T-helper 1 cell (primary cell): ENCODE results near the gene GRAMD2A.

Experiments used
- DNase-seq, 5 donors: peaks; one replicate each; pipeline ENCODE4 v3.0.0-alpha.2; 2012 to 2020

The GRAMD2A gene

DNA sequence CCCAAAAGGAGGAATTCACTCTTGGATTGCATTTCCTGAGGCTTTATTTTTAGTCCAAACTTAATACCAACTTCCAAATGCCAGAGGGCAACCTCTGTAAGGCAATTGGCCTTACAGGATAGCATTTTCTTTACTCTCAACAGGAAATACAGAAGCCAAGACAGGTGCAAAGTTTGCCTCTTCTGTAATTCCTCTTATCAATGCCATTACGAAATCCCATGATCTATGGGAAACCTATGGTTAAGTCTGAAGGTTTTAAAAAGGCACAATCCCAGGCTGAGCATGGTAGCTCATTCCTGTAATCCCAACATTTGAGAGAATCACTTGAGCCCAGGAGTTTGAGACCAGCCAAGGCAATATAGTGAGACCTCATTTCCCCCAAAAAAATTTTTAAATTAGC, 18.5 kb upstream of the GRAMD2A start:
- DNase-seq = no peak

DNA sequence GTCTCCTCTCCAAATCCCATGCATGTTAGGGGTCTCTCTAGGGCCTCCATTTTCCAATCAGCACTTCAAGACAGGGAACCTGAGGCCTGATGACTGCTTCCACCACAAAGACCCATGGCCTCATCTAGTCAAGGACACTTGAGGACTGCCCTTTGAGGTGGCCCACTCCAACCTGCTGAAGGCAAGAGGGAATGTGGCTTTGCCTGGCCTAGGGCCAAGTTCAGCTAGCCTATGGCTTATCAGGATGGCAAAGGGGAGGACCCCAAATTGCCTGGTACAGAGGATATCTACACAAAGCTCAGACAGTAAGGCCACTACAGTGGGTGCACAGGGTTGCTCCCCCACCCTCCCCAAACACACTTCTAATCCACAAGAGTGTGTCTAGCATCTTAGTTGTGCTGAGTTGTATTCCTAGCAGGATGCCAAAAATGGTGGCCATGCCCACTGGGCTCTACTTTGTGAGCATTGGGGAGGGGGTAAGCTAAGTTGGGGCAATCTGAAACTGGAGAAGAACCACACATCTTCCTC, 10.0 kb upstream of the GRAMD2A start:
- no peak for DNase-seq

DNA sequence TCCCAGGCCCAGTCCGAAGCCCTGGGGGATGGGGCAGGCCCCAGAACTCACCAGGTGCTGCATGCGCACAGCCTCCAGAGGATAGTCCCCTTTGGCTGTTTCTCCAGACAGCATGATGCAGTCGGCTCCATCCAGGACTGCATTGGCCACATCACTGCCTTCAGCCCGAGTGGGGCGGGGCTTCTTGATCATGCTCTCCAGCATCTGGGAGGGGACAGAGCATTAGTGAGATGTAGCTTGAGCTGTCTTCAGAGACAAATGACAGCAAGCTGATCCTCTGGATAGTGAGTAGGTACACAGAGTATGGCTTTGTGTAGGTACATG, 9.1 kb upstream of the GRAMD2A start:
- no peak for DNase-seq

DNA sequence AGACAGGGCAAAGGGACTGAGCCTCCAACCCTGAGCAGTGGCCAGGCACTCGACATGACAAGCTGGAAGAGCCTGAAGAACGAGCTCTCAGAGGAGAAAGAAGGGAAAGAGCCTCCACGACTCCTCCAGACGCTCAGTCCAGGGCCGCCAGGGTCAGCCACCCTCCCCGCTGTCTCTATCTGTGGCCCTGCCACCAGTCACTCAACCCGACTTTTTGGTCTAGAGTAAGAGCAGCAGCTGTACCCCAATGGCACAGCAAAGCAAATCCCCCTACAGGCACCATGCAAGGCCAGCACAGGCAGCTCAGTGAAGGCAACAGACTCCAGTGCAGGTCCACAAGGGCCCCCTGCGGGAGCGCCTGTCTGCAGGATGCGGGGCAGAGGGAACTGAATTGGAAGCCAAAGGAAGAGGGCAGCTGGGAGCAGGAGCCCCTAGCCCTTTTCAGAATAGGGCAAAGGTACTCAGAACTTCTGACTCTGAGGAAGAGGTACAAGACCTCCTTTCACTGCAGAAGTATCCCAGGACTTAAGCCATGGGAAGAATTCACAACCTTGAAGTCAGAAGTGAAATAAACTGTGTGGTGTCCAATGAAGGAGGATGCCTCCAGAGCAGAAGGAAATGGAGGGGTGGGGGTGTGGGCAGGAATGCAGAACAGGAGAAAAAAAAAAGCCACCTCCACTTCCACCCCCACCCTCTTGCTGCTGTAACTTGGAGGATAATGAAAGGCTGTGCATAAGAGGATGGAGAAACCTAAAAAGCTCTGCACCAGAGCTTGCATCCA, 8.5 kb upstream of the GRAMD2A start:
- no peak for DNase-seq

DNA sequence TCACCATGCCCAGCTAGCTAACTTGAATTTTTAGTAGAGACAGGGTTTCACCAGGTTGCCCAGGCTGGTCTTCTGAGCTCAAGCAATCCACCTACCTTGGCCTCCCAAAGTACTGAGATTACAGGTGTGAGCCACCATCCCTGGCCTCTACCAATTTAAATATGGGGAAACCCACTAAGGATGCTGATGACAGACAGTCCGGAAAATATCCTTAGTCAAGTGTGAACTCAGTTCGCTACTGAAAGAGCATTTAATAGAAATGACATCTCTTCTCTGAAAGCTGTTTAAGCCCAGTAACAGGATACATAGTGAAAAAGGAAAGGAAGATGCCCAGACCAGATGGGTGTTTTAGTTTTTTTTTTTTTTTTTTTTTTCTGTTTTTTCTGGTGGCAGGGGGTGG, 7.7 kb upstream of the GRAMD2A start:
- DNase-seq = no peak

DNA sequence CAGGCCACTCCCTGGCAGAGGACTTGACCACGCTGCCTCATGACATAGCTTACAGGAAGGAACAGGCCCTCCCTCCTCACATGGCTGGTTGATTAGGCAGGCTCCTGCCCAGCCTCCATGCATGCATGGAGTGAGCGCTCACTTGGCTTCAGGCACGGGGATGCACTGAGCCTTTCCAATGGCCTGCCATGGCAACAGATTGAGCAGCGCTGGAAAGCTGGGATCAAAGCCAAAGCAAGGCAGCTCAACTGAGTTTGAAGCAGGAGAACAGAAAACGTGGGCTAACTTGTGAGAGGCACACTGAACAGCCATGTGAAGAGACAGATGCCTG, 5.9 kb upstream of the GRAMD2A start:
- no peak for DNase-seq

DNA sequence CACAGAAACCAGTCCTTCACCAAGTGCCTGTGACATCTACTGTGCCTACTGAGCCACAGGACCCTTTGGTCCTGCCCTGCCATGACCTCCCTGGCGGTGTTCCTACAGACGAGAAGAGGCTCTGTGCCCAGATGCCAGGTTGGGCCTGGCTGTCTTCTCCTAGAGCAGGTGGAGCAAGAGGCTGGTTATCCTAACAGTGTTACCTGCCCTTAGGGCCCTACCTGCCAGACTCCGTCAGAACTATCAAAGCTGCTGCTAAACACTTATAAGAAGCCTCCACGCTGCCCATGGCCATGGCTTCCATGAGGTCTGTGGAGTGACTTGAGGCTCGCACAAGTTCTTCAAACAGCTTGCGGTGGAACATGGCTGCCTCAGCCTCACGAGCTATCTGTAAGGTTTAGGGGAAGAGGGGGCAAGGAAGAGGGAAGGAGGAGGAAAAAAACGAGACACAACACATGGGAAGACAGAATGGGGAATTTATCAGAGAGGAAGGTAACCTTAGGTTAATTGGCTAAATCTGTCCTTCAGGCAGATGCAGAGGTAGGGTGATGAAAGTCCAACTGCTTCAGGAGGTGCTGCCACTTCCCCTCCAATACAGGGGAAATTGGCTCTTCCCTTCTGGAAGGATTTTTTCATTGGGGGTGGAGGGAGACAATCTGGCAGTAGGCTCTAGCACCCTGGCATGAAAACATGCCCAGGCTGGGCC, 5.4 kb upstream of the GRAMD2A start:
- no peak for DNase-seq

DNA sequence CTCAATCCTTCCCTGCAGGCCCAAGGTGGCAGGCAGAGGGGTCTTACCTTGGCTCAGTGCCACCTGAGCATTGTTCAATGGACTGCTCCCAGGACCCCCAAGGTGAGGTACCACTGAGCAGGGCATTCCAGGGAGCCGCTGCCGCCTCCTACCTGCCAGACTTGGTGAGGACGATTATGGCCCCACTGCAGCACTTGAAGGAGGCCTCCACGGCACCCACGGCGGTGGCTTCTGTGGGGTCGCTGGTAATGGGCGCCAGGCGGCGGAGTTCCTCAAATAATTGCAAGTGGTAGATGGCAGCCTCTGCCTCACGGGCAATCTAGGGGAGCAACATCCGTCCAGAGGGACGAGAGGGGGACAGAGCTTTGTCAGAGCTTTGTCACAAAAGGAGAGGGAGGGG, 4.7 kb upstream of the GRAMD2A start:
- DNase-seq = no peak

DNA sequence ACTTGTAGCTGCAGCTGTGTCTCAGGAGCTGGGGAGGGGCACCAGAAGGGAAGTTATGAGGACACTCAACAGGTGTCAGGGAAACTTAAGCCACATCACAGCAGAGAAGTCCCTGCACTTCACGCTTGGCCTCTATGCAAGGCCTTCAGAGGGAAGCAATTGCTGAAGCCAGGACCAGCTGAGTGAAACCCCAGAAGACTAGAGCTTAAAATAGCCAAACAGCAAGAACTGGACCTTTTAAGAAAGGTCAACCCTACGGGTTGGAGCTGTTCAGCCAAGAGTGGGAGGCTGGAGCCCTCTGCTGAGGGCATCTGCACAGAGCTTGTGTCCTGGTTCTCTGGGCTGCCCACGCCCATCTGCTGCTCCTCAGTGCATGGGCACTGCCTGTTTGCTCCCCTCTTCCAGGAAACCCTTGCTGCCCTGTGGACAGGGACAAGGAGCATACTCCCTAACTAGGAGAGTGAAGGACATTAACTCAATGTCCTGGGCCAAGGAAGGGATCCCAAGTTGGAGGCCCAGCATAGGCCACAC, 3.9 kb upstream of the GRAMD2A start:
- no peak for DNase-seq

DNA sequence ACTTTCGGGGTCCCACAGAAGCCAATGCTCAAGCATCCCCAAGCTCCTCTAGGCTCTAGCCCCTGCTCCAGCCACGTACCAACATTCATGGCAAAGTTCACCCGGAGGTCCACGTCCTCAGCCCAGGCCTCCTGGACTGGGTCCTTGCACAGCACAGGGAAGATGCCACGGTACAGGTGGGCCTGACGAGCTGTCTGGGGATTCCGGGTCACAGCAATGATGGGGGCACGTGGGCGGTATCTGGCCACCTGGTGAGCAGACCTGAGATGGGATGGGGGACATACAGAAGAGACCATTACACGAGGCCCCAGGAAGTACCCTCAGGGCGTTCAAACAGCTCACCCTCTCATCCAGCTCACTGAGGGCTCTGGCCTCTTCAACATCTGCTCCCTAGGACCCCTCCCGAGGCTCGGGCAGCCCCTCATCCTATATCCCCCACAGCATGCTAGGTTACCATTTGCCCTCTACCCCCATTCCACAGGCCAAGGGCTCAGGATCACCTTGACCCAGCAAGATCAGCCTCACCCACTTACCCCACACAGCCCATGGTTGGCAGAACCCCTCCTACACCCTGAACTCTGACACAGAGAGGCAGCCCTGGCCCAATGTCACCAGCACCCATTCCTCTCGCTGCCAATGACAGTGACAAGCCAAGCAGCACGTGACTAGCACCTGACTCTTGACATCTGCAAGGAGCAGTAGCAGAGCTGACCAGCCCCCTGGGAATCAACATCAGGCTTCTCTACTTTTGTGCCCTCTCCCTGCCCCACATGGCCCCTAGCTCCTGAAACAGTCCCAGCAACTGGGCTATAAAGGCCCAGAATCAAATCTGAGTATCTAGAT, 3.0 kb upstream of the GRAMD2A start:
- no peak for DNase-seq

DNA sequence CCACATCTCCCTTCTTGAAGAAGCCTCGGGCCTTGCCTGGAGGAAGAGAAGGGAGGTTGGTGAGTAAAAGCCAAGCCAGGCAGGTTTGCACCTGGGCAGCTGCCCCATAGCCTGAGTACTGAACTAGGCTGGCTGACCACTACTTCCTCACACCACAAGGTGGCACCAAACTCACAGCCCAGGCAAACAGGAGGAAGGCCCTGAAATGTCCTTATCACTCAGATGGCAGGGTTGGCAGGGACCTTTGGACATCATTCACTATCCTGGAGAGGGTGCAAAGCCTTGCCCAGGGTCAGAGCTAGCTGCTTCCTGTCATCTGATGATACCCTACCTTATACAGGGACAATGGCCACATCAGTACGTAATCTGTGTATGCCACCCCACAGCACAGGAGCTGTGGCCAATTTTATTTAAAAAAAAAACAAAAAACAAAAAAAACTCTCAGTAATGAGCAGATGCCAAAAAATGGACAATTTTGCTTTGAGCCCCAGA, 2.2 kb upstream of the GRAMD2A start:
- DNase-seq = peak; percentile 29 to 69 (median 52)

DNA sequence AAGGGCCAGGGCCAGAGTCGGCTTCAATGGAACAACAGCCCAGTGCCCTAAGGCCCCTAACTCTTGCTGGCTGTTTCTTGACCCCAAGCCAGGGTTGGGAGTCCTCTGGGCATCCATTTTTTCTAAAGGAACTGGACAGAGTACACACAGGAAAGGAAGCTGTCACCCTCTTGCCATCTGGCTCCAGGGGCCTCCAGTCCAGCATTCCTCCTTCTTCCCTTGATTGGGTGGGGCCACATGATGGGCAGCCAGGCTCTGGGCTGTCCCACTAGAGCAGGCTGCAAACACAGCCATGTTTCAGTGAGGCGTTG, 1.6 kb upstream of the GRAMD2A start:
- no peak for DNase-seq

DNA sequence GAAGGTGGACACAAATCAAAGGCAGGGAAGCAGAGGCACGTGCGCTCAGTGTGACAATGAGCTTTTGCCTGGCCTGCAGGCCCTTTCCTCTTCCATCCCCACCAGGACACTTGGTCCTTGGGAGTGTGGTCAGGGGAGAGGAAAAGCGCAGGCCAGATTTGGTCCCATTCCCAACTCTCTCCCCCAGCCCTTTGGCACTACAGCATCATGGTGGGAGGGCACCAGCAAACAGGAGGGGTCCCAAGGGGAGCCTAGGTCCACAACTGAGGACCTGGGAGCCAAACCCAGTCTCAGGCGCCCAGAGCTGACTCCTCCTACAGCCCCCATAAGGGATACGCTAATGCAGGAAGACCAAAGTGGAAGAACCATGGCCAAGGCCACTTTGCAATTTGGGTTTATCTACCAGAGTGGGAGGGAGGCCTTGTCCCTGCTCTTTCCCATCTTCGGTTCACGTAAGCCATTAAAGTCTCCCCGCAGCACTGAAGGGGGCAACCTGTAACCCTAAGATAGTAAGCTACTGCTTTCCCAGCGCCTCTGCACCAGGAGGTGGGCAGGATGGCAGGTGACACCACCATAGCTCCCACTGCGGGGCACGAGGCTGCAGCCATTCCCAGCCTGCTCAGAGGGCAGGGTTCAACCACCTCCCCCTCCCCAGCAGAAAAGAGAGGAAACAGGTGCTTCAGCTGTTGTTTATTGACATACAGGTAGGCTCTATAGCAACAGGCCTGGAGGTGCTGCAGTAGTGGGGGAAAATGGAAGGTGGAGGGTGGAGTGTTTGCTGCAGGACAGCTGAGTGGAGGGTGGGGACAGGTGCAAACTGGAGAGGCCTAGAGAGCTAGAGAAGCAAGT, 993 bp upstream of the GRAMD2A start:
- DNase-seq = no peak

DNA sequence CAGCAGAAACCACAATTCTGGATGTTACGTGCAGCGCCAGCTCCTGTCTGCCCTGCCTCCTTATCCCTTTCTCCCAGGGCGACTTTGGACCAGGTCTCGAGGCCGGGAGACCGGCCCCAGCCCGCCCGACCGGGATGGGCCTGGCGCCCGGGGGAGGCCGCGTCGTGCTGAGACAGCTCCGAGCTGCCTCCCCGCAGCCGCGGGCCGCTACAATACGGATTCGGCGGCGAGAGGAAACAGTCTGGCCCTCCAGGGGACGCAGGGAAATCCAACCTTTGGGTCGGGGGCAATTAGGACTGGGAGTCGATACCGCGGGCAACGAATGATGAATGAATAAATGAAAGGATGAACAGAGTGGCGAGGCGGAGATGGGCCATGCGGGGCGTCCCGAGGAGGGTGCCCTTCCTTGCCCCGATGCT, 537 bp downstream of the GRAMD2A start:
- no peak for DNase-seq

DNA sequence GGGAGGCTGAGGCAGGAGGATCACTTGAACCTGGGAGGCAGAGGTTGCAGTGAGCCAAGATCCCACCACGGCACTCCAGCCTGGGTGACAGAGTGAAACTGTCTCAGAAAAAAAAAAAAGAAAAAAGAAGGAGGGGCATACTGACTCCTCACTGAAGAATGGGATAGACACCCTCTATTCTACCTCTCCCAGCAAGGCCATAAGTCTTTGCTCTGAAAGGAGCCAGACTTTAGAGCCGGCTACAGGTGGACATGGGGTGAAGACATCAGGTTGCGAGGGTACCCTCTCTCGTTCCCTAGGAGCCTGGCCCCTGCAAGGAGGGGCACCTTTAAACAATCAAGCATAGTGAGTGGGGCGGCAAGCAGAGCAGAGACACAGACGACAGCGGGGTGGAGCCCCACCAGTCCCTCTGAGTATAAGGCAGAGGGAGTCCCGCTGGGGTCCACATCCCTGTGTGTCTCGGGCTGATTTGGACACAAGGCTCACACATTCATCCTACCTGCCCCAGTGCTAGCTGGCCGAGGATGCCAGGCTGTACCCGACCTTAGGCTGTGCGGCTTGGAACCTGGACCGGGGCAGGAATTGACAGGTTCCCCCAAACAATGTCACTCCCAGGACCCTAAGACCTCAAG, 1.1 kb downstream of the GRAMD2A start:
- no peak for DNase-seq

DNA sequence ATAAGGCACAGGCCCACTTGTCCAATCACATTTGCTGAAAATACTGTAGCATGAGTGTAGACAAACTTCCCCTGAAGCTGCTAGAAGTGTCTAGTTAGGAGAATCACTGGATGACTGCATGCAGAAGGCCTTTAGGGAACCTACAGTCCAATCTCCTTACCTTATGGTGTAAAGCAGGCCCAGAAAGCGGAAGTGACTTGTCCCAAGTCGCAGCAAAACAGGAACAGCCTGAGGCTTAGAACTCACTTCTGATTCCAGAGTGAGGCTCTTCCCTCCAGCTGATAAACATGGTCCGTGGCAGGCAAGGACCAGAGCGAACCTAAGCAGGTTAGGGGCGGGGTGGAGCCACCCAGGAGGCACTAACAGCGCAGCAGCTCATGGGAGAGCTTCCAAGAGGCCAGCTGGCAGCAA, 2.5 kb downstream of the GRAMD2A start:
- no peak for DNase-seq

DNA sequence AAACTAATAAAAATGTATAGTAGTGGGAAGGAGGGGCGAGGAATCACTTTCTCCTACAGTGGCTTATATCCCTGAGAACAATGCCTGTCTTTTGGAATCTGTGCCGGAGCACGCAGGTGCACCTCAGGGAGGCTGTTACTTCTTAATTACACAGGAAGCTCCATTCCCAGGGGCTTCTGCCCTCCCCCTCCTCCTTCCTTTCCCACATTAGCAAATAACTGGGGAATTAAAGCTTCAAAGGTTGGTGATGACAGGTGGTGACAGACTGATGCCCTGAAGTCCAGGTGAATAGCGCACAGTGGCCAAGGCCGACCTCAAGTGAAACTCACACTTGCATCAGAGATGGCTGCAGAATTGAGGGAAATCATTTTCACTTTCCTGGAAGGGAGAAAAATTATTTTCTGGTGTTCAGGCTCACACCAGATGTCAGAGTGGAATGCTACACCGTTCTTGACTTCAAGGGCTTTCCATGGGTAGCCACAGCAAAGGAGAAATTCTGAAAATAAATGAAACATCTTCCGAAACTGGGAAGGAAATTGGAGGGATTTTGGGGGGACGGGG, 3.7 kb downstream of the GRAMD2A start:
- no peak for DNase-seq

DNA sequence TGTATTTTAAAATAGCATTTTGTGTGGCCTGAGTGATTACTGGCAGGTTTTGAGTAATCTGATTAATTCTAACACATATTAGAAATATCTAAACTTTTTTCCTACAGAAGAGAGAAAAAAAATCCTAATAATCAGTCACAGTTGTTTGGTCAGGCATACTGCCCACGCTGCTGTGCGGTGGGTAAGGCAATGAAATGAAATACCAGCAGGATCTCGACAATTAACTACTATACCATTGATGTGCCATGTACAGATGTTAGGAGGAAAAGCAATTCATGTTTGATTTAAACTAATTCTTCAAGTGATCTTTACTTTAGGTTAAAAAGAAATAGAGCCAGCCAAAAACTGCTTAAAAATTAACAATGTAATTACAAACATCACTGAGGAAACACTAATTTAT, 5.2 kb downstream of the GRAMD2A start:
- no peak for DNase-seq

DNA sequence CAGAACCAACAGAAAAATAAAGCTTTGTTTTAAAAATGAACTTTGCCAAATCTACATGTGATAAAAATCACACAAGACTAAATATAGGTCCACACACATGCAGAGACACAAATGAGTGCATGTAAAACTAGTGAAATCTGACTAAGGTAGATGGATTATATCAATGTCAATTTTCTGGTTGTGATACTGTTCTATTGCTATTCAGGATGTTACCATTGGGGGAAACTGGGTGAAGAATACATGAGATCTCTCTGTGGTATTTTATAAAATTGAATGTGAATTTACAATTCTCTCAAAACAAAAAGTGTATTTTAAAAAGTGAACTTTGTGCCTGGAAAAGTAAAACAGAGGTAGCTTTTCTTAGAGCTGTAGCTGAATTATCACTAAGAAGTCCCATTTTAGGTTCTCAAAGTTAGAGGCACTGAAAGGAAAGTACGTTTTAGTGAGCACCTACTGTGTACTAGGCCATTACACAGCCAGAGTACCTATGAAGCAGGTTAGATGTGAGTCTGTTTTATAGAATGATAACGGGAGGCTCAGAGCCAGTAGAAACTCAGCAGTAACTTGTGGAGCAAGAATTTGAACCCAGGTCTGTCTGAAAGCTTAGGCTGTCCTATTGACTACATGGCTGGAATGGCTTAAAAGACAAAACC, 8.2 kb downstream of the GRAMD2A start:
- DNase-seq = no peak

DNA sequence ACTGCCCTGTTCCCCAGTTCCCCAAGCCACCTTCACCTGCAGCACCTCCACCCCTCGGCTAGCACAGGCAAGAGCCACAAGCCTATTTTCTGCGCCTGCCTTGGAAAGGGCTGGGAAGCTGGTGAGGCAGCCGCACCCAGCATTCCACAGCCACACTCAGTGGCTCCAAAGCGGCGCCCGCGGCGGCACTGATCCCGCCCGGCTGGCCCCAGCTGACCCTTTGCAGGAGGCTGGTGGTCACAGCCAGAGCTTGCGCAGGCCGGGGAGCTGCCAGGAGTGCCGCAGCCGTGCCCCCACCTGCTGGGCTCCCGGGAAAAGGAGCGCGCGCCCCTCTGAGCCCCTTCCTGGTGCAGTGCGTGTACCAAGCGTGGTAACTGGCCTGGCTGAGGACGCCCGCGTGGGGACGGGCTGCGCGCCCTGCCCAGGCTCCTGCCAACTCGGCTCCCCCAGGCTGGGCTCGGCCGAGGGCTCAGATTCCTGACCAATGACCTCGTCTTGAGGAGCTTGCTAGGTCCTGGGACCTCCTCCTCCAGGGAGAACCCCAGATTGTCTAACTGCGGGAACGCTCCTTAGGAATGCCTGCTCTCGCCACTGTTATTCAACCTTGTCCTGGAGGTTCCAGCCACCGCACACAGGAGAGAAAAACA, 13.3 kb downstream of the GRAMD2A start:
- no peak for DNase-seq

DNA sequence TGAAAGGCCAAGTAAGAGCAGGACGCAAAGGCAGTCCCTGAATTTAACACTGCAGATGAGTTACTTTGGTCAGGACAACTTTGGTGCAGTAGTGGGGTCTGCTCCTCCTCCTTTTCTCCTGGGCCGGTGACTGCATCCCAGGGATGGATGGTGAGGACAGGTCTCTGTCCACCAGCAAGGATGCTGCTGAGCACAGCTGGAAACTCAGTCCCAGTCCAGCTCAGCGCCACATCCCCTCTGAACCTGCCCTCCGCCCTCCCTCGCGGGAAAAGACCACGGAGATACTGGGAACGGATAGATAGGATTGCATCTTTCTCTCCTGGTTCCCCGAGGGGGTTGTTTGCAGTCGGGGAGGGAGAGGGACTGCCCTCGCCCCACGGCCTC, 13.8 kb downstream of the GRAMD2A start:
- DNase-seq = no peak
